ENCODE data around the gene CRACR2A.
A peak's percentile ranks its signal among the peaks of the same experiment; 100 is the strongest.

CRACR2A gene

GRCh38 chr12:3752741-3753486 is at the start of gene CRACR2A:
Gene CRACR2A, minus strand, starts transcription at chr12:3753109. Its CDS starts 56,110 bp downstream, at chr12:3696999.
- H3K9me3 ChIP-seq (ENCODE audit: severe bottlenecking) = no peaks in the 10 kb centered on the region

GRCh38 chr12:3797531-3798048 is 44.7 kb upstream of the CRACR2A start:
- no peak for DNase-seq (ENCODE audit: low spot score)
- TF ChIP-seq CTCF (IDR thresholded peaks at IDR 0.05; ENCODE audit: poor library complexity, severe bottlenecking) = peak; percentile 21
- Histone ChIP-seq H3K9me3 (ENCODE audit: severe bottlenecking) (no peaks in the 10 kb centered on the region), H3K27ac (ENCODE audit: poor library complexity, severe bottlenecking) (no peak overlapping the region), H3K4me3 (ENCODE audit: severe bottlenecking) (no peak overlapping the region), H3K36me3 (ENCODE audit: low read depth) (no peaks in the 10 kb centered on the region), H3K4me1 (ENCODE audit: insufficient read depth, poor library complexity, severe bottlenecking) (no peaks in the 10 kb centered on the region), H3K27me3 (ENCODE audit: insufficient read depth, poor library complexity, severe bottlenecking) (no peaks in the 10 kb centered on the region)
- ATAC-seq (ENCODE audit: low read depth) = no peak; the same call in 2 of the 3 replicates

More at GRCh38 chr12:3752741-3753486, at the start of gene CRACR2A:
- H3K27ac ChIP-seq (ENCODE audit: poor library complexity, severe bottlenecking) = no peak within 1 kb of the TSS
- peak; percentile 55 for TF ChIP-seq CTCF (IDR thresholded peaks at IDR 0.05; ENCODE audit: poor library complexity, severe bottlenecking)
- DNase-seq (ENCODE audit: low spot score) (no peak), ATAC-seq (ENCODE audit: low read depth) (peak; percentile 85)
- H3K4me3 ChIP-seq (ENCODE audit: severe bottlenecking) = peak within 1 kb of the TSS; percentile 25
- H3K4me1 ChIP-seq (ENCODE audit: insufficient read depth, poor library complexity, severe bottlenecking) = no peaks in the 10 kb centered on the region
- no peaks in the 10 kb centered on the region for H3K36me3 ChIP-seq (ENCODE audit: low read depth)
- no peaks in the 10 kb centered on the region for H3K27me3 ChIP-seq (ENCODE audit: insufficient read depth, poor library complexity, severe bottlenecking)

GRCh38 chr12:3795492-3796133 is 42.7 kb upstream of the CRACR2A start:
- no peaks in the 10 kb centered on the region for H3K4me1 ChIP-seq (ENCODE audit: insufficient read depth, poor library complexity, severe bottlenecking)
- no peaks in the 10 kb centered on the region for H3K9me3 ChIP-seq (ENCODE audit: severe bottlenecking)
- no peak for DNase-seq (ENCODE audit: low spot score)
- H3K36me3 ChIP-seq (ENCODE audit: low read depth) = no peaks in the 10 kb centered on the region
- H3K27me3 ChIP-seq (ENCODE audit: insufficient read depth, poor library complexity, severe bottlenecking) = no peaks in the 10 kb centered on the region
- no peak for ATAC-seq (ENCODE audit: low read depth)
- no peak for TF ChIP-seq CTCF (IDR thresholded peaks at IDR 0.05; ENCODE audit: poor library complexity, severe bottlenecking)
- no peak overlapping the region for H3K4me3 ChIP-seq (ENCODE audit: severe bottlenecking)
- H3K27ac ChIP-seq (ENCODE audit: poor library complexity, severe bottlenecking) = no peak overlapping the region

GRCh38 chr12:3795066-3795465 is 42.2 kb upstream of the CRACR2A start:
- no peaks in the 10 kb centered on the region for H3K4me1 ChIP-seq (ENCODE audit: insufficient read depth, poor library complexity, severe bottlenecking)
- H3K36me3 ChIP-seq (ENCODE audit: low read depth) = no peaks in the 10 kb centered on the region
- no peak overlapping the region for H3K27ac ChIP-seq (ENCODE audit: poor library complexity, severe bottlenecking)
- ATAC-seq (ENCODE audit: low read depth) = no peak
- no peak for TF ChIP-seq CTCF (IDR thresholded peaks at IDR 0.05; ENCODE audit: poor library complexity, severe bottlenecking)
- H3K9me3 ChIP-seq (ENCODE audit: severe bottlenecking) = no peaks in the 10 kb centered on the region
- DNase-seq (ENCODE audit: low spot score) = no peak
- H3K27me3 ChIP-seq (ENCODE audit: insufficient read depth, poor library complexity, severe bottlenecking) = no peaks in the 10 kb centered on the region
- H3K4me3 ChIP-seq (ENCODE audit: severe bottlenecking) = no peak overlapping the region
